Measurements from ENCODE around the gene SEMA6D. TPM values are rescaled to one million over a fixed set of nuclear protein-coding genes. Genes with fewer than 3 reads are reported as not detected.

The SEMA6D gene
- total RNA-seq, 4 donors from 2014 or later, result 1.5 to 27.2 (median 5.5) TPM

GRCh38 chr15:47812470-47812999 lies 95.2 kb downstream of the SEMA6D start:
- DNase-seq, result no peak
- Histone ChIP-seq H3K9me3 (no peaks in the 10 kb centered on the region), H3K27ac (no peak overlapping the region), H3K36me3 (no peaks in the 10 kb centered on the region), H3K4me3 (no peak overlapping the region), H3K27me3 (no peaks in the 10 kb centered on the region), H3K4me1 (no peaks in the 10 kb centered on the region)
- intact Hi-C loops (cut with DNase I; ENCODE audit: low total_unique reads), result no loop called here
- TF ChIP-seq POLR2A (IDR thresholded peaks at IDR 0.05) (no peak), CTCF (IDR thresholded peaks at IDR 0.05) (no peak)

- no peaks in the 10 kb centered on the region for H3K9me3 ChIP-seq
- DNase-seq, result no peak
- intact Hi-C loops (cut with DNase I; ENCODE audit: low total_unique reads), result no loop called here
These were observed 96.6 kb downstream of the SEMA6D start for GRCh38 chr15:47813748-47814384.

GRCh38 chr15:47814620-47815019 lies 97.3 kb downstream of the SEMA6D start:
- no peak for DNase-seq
- no peaks in the 10 kb centered on the region for H3K36me3 ChIP-seq
- intact Hi-C loops (cut with DNase I; ENCODE audit: low total_unique reads), result no loop called here

More at GRCh38 chr15:47813748-47814384, 96.6 kb downstream of the SEMA6D start:
- Histone ChIP-seq H3K27ac (no peak overlapping the region), H3K36me3 (no peaks in the 10 kb centered on the region), H3K4me3 (no peak overlapping the region), H3K27me3 (no peaks in the 10 kb centered on the region), H3K4me1 (no peaks in the 10 kb centered on the region)
- TF ChIP-seq CTCF (IDR thresholded peaks at IDR 0.05) (no peak), POLR2A (IDR thresholded peaks at IDR 0.05) (no peak)

GRCh38 chr15:47817969-47818548 lies 100.8 kb downstream of the SEMA6D start:
- Histone ChIP-seq H3K27ac (no peak overlapping the region), H3K4me1 (no peaks in the 10 kb centered on the region), H3K4me3 (no peak overlapping the region), H3K27me3 (no peaks in the 10 kb centered on the region), H3K9me3 (no peaks in the 10 kb centered on the region), H3K36me3 (no peaks in the 10 kb centered on the region)
- intact Hi-C loops (cut with DNase I; ENCODE audit: low total_unique reads), result no loop called here
- TF ChIP-seq POLR2A (IDR thresholded peaks at IDR 0.05) (no peak), CTCF (IDR thresholded peaks at IDR 0.05) (no peak)
- DNase-seq, result no peak

More at GRCh38 chr15:47814620-47815019, 97.3 kb downstream of the SEMA6D start:
- Histone ChIP-seq H3K4me3 (no peak overlapping the region), H3K4me1 (no peaks in the 10 kb centered on the region), H3K27ac (no peak overlapping the region), H3K9me3 (no peaks in the 10 kb centered on the region), H3K27me3 (no peaks in the 10 kb centered on the region)
- TF ChIP-seq POLR2A (IDR thresholded peaks at IDR 0.05) (no peak), CTCF (IDR thresholded peaks at IDR 0.05) (no peak)

DNA sequence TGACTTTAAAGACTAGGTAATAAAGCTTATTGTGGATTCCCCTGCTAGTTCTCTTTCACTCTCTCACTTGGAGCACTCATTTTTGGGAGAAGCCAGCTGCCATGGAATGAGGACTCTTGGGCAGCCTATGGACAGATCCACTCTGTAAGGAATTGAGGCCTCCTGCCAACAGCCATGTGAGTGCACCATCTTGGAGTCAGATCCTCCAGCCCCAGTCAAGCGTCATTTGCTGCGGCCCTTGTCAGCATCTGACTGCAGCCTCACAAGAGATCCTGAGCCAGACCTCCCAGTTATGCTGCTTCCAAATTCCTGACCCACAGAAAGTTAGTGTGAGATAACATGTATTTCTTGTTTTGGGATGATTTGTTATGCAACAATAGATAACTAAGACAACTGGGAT lies 101.9 kb downstream of the SEMA6D start:
- H3K9me3 ChIP-seq, result no peaks in the 10 kb centered on the region
- H3K4me1 ChIP-seq, result no peaks in the 10 kb centered on the region
- no peak for DNase-seq
- H3K27me3 ChIP-seq, result no peaks in the 10 kb centered on the region
- TF ChIP-seq CTCF (IDR thresholded peaks at IDR 0.05) (no peak), POLR2A (IDR thresholded peaks at IDR 0.05) (no peak)
- no peaks in the 10 kb centered on the region for H3K36me3 ChIP-seq
- no peak overlapping the region for H3K4me3 ChIP-seq
- no peak overlapping the region for H3K27ac ChIP-seq
- intact Hi-C loops (cut with DNase I; ENCODE audit: low total_unique reads), result no loop called here

Measured in uterus (tissue), 4 donors.